Measurements from ENCODE around the gene SCNN1B. TPM values are rescaled to one million over a fixed set of nuclear protein-coding genes. Genes with fewer than 3 reads are reported as not detected.

Gene SCNN1B
- total RNA-seq, 1 experiment from 2014 or later = not detected

GRCh38 chr16:23407436-23408127 lies 105.5 kb downstream of the SCNN1B start:
- DNase-seq (ENCODE audit: low read depth) = no peak

GRCh38 chr16:23408242-23408822 lies 106.2 kb downstream of the SCNN1B start:
- DNase-seq (ENCODE audit: low read depth) = no peak

DNA sequence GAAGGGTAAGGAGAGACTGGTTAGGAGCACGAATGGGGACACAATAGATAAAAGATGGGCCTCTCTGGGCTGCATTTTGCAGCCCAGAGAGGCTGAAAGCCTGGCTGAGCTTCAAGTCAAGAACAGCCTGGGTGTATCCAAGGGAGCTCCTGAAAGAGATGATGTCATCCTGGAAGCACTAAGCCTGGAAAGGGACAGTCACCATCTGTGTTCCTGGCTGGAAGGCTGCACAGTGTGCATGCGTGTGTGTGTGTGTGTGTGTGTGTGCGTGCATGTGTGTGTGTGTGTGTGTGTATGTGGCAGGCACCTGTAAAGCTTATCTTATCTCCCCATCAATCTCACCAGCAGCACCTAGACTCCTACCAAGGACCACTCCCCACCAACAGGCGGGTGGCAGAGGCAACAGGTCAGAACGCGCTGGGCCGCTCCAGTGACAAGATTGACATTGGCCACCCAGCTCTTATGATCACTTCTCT lies 106.8 kb downstream of the SCNN1B start:
- peak; percentile 22 for DNase-seq (ENCODE audit: low read depth)

GRCh38 chr16:23409522-23409921 lies 107.4 kb downstream of the SCNN1B start:
- DNase-seq (ENCODE audit: low read depth) = no peak

DNA sequence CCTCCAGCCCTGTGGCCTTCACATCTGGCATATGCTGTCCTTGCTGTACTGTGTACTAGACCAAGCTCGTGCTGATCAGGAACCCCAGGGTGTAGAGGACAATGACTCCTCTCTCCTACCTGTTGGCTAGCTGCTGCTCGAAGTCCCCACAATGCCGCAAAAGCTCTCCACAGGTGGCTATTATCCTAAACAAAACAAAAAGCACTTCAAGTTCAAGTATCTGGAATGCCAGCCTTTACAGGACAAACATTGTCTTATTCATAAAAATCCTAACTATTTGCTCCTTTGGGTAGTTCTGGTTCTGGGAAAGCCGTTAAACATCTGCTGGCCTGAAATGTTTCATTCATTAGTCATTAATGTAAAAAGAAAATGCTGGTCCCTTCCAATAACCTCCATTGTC lies 108.1 kb downstream of the SCNN1B start:
- DNase-seq (ENCODE audit: low read depth) = no peak

DNA sequence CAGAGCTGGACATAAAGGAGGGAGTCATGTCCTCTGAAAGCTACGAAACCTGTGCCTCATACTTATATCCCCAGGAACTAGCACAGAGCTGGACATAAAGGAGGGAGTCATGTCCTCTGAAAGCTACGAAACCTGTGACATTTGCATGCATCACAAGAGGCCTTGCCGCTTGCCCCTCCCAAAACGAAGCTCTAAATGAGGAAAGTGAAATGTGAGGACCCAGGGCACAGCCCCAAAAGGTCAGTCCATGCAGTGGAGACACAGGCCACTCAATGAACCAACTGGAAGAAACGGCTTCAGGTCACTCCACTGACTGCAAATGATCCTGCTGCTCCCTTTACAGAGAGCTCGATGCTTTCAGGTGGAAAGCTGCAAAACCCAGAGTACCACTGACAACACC lies 112.6 kb downstream of the SCNN1B start:
- no peak for DNase-seq (ENCODE audit: low read depth)

DNA sequence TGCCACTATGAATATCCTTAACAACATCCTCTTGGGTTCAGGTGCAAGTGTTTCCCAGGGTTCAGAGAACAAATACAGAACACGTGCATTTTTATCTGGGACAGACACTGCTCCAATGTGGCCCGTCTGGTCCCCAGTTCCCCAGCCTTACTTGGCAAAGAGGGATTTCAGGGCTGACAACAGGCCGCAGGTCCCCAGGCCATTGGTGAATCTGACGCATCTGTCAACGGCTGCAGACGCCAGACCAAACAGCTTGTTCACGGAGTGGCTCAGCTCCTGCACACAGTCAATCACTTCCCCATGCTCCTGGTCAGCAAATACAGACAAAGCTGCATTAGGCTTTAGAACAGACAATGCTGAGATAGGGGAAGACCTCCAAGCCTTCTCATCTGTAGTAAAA lies 114.7 kb downstream of the SCNN1B start:
- DNase-seq (ENCODE audit: low read depth) = no peak

DNA sequence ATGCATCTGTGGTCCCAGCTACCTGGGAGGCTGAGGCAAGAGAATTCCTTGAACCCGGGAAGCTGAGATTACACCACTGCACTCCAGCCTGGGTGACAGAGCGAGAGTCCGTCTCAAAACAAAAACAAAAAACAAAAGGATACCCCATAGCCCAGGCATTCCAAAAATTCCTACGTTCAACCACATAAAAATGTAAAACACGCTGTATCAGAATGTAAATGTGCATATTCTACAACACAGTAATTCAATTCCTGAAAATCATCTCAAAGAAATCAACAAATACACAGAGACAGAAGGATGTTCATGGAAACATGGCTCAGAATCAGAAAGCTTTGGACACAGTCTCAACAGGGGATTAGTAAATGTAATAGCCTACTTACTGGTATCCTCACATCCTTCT lies 117.9 kb downstream of the SCNN1B start:
- no peak for DNase-seq (ENCODE audit: low read depth)

DNA sequence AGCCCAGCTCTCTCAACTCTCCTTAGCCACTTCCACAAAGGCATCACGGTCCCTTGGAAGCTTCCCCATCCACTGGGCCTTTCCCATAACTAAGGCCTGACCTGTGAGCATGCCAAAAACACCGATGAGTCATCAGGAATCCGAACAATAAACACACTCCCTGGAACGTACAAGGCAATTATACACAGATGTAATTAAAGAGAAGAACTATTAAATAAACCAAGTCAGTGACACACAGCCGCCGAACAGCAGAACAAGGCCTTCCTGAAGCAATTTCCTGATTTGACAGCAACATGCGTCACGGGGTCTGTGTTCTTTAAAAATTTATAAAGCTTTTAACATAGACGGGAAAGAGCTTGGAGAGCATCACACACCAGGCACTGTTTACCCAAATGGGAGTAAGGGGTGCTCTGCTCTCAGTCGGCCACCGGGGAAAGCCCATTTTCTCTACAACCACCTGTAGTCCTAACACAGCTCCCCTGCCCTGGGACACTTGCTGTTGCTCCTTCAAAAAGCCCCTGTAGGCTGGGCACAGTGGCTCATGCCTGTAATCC lies 121.5 kb downstream of the SCNN1B start:
- peak; percentile 92 for DNase-seq (ENCODE audit: low read depth)

DNA sequence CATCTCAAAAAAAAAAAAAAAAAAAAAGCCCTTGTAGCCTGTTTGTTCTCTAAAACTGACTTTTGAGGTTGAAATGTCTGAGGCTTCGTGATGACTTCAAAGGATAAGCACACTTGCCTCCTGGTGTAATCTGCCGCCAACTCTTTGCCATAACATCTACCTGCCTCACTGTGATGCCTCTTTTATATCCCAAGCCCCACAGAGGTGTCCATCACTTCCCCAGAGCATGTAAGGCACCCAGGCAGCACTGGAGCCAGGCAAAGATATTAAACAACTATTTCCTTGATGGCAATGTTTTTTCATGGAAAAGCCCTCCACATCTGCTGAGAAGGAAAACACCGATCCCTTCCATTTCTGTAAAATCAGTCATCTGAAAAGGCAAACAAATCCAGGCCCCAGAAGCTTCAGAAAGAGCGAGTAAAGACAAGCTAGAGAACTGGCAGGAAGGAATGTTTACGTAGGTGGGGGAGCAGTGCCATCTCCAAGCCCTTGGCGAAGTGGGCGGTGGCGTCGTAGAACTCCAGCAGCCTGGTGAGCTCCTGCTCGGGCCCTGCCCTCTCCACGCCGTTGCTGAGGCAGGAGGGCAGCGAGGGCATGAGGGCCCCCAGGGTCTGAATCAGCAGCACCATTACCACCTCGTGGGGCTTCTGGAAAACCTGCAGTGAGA lies 122.3 kb downstream of the SCNN1B start:
- DNase-seq (ENCODE audit: low read depth) = peak; percentile 41

- no peak for DNase-seq (ENCODE audit: low read depth)
These were observed 126.2 kb downstream of the SCNN1B start for GRCh38 chr16:23428351-23428750.

Other genes with a start within 250 kb of the SCNN1B start
- 2.4 and 3.2 TPM in 2 replicates for gene USP31, start 152.8 kb upstream of the SCNN1B start, total RNA-seq (2014; rRNA removed; shearing (Covaris generic))
- gene SCNN1G, start 119.6 kb upstream of the SCNN1B start, total RNA-seq (2014; rRNA removed; shearing (Covaris generic)) = 0.06 TPM in 1 of 2 replicates, not detected in the other
- gene COG7, start 150.9 kb downstream of the SCNN1B start, total RNA-seq (2014; rRNA removed; shearing (Covaris generic)) = 10.5 and 13.6 TPM in 2 replicates
- gene GGA2, start 208.2 kb downstream of the SCNN1B start, total RNA-seq (2014; rRNA removed; shearing (Covaris generic)) = 10.0 and 15.3 TPM in 2 replicates